H9 (cell line): ENCODE results near the gene OR8D2. TPM values are rescaled to one million over a fixed set of nuclear protein-coding genes. Genes with fewer than 3 reads are reported as not detected.
A peak's percentile ranks its signal among the peaks of the same experiment; 100 is the strongest.

ENCODE experiments used
- DNase-seq: peaks from one replicate; pipeline ENCODE4 v3.0.0-alpha.2; 2017
- H2AFZ ChIP-seq: one replicate; pipeline ENCODE4 v1.6.1; 2013; ENCODE audit warnings: mild to moderate bottlenecking, low read length, control low read depth, moderate library complexity
- H2AK5ac ChIP-seq: 2 replicates; pipeline ENCODE4 v1.6.1; 2013; ENCODE audit warnings: low read length, control low read depth, mixed read lengths; ENCODE audit not compliant: insufficient read length
- H2BK120ac ChIP-seq: one replicate; pipeline ENCODE4 v1.6.1; 2013; ENCODE audit warnings: low read depth, mild to moderate bottlenecking, low read length, control low read depth, inconsistent platforms; ENCODE audit not compliant: poor library complexity, severe bottlenecking
- H2BK12ac ChIP-seq: 2 replicates; pipeline ENCODE4 v1.6.1; 2013; ENCODE audit warnings: low read length, control low read depth, mixed read lengths, low read depth; ENCODE audit not compliant: insufficient read length
- H2BK15ac ChIP-seq: 2 replicates; pipeline ENCODE4 v1.6.1; 2013; ENCODE audit warnings: low read depth, low read length, control low read depth
- H2BK20ac ChIP-seq: one replicate; pipeline ENCODE4 v1.6.1; 2013; ENCODE audit warnings: low read depth, mild to moderate bottlenecking, low read length, control low read depth, inconsistent platforms; ENCODE audit not compliant: poor library complexity, severe bottlenecking
- H2BK5ac ChIP-seq: 2 replicates; pipeline ENCODE4 v1.6.1; 2013; ENCODE audit warnings: low read length, control low read depth, mixed read lengths; ENCODE audit not compliant: insufficient read length
- H3K14ac ChIP-seq: 2 replicates; pipeline ENCODE4 v1.6.1; 2013; ENCODE audit warnings: low read length, control low read depth; ENCODE audit not compliant: insufficient read depth
- H3K18ac ChIP-seq: 2 replicates; pipeline ENCODE4 v1.6.1; 2013; ENCODE audit warnings: low read depth, mild to moderate bottlenecking, mixed read lengths, low read length, control low read depth; ENCODE audit not compliant: insufficient read length
- H3K23ac ChIP-seq: 2 replicates; pipeline ENCODE4 v1.6.1; 2013; ENCODE audit warnings: low read length, control low read depth, mixed read lengths, low read depth; ENCODE audit not compliant: insufficient read length
- H3K23me2 ChIP-seq: 2 replicates; pipeline ENCODE4 v1.6.1; 2013; ENCODE audit warnings: low read depth, mild to moderate bottlenecking, mixed read lengths, low read length, control low read depth; ENCODE audit not compliant: insufficient read length, poor library complexity, severe bottlenecking
- H3K27ac ChIP-seq: 2 replicates; pipeline ENCODE4 v1.5.1; 2013; ENCODE audit warnings: low read length, control low read depth, mixed read lengths, low read depth; ENCODE audit not compliant: insufficient read length
- H3K27me3 ChIP-seq: 2 replicates; pipeline ENCODE4 v1.6.1; 2013; ENCODE audit warnings: low read length, control low read depth, inconsistent platforms; ENCODE audit not compliant: insufficient read depth
- H3K4ac ChIP-seq: 2 replicates; pipeline ENCODE4 v1.6.1; 2013; ENCODE audit warnings: low read depth, mild to moderate bottlenecking, control low read depth, inconsistent platforms, low read length, moderate library complexity
- H3K4me1 ChIP-seq: 2 replicates; pipeline ENCODE4 v1.6.1; 2013; ENCODE audit warnings: low read length, control low read depth, inconsistent platforms; ENCODE audit not compliant: insufficient read depth
- H3K4me2 ChIP-seq: 2 replicates; pipeline ENCODE4 v1.6.1; 2013; ENCODE audit warnings: low read length, control low read depth, mixed read lengths; ENCODE audit not compliant: insufficient read length, insufficient read depth
- H3K56ac ChIP-seq: 2 replicates; pipeline ENCODE4 v1.6.1; 2013; ENCODE audit warnings: low read depth, mild to moderate bottlenecking, mixed read lengths, low read length, control low read depth; ENCODE audit not compliant: insufficient read length
- H3K79me1 ChIP-seq: 2 replicates; pipeline ENCODE4 v1.6.1; 2013; ENCODE audit warnings: low read depth, mild to moderate bottlenecking, moderate library complexity, low read length, control low read depth, inconsistent platforms; ENCODE audit not compliant: insufficient read depth, poor library complexity, severe bottlenecking
- H3K79me2 ChIP-seq: 2 replicates; pipeline ENCODE4 v1.6.1; 2013; ENCODE audit warnings: low read length, control low read depth, inconsistent platforms; ENCODE audit not compliant: insufficient read depth
- H3K9ac ChIP-seq: 2 replicates; pipeline ENCODE4 v1.6.1; 2013; ENCODE audit warnings: low read length, control low read depth, mixed read lengths; ENCODE audit not compliant: insufficient read length; ENCODE audit errors: extremely low read depth
- H3K9me3 ChIP-seq: one replicate; pipeline ENCODE4 v1.6.1; 2013; ENCODE audit warnings: low read depth, low read length, inconsistent platforms; ENCODE audit not compliant: control insufficient read depth
- H3T11ph ChIP-seq: one replicate; pipeline ENCODE4 v1.6.1; 2013; ENCODE audit warnings: mild to moderate bottlenecking, low read length, control low read depth, inconsistent platforms
- H4K20me1 ChIP-seq: one replicate; pipeline ENCODE4 v1.6.1; 2013; ENCODE audit not compliant: control insufficient read depth, insufficient read length, insufficient read depth
- H4K5ac ChIP-seq: 2 replicates; pipeline ENCODE4 v1.6.1; 2013; ENCODE audit warnings: low read depth, mild to moderate bottlenecking, mixed read lengths, low read length, control low read depth; ENCODE audit not compliant: insufficient read length
- H4K8ac ChIP-seq: replicated peaks from 2 replicates; pipeline ENCODE4 v1.6.1; 2013; ENCODE audit warnings: low read length, control low read depth, mixed read lengths, low read depth; ENCODE audit not compliant: insufficient read length
- H4K91ac ChIP-seq: 2 replicates; pipeline ENCODE4 v1.6.1; 2013; ENCODE audit warnings: low read depth, mild to moderate bottlenecking, moderate library complexity, mixed read lengths, low read length, control low read depth; ENCODE audit not compliant: insufficient read length
- H3K27ac Mint-ChIP-seq, 3 experiments: 2 replicates in 2 of 3; 3 replicates in 1 of 3; pipeline ENCODE4 v1.8.0; 2020 to 2021; ENCODE audit warnings: mixed read lengths in 3 of 3, mild to moderate bottlenecking in 1 of 3, moderate library complexity in 1 of 3
- H3K27me3 Mint-ChIP-seq: 2 replicates; pipeline ENCODE4 v1.8.0; 2021; ENCODE audit warnings: low read depth, mild to moderate bottlenecking, moderate library complexity, mixed read lengths
- H3K36me3 Mint-ChIP-seq, 3 experiments: 2 replicates in 2 of 3; 3 replicates in 1 of 3; pipeline ENCODE4 v1.8.0; 2020 to 2021; ENCODE audit warnings: low read depth in 3 of 3, mixed read lengths in 3 of 3; ENCODE audit not compliant: insufficient read depth in 1 of 3
- H3K4me1 Mint-ChIP-seq, 2 experiments: 2 replicates each; pipeline ENCODE4 v1.8.0; 2020; ENCODE audit warnings: mixed read lengths in 2 of 2
- H3K4me3 Mint-ChIP-seq, 2 experiments: 2 replicates in 1 of 2; 3 replicates in 1 of 2; pipeline ENCODE4 v1.8.0; 2020 to 2021; ENCODE audit warnings: mild to moderate bottlenecking in 2 of 2, mixed read lengths in 2 of 2, moderate library complexity in 1 of 2
- H3K9me3 Mint-ChIP-seq, 2 experiments: 2 replicates in 1 of 2; 3 replicates in 1 of 2; pipeline ENCODE4 v1.8.0; 2020; ENCODE audit warnings: mild to moderate bottlenecking in 2 of 2, mixed read lengths in 2 of 2, moderate library complexity in 1 of 2
- WGBS: extraction: QIAGEN DNeasy Blood & Tissue Kit; methylation state at CpG from one replicate; pipeline ENCODE4 v1.1.7; 2013; ENCODE audit warnings: missing lambda C conversion rate, low lambda C conversion rate, mixed read lengths; ENCODE audit not compliant: insufficient read length; ENCODE audit errors: extremely low coverage; 5-methylcytosine and 5-hydroxymethylcytosine counted together
- total RNA-seq: library from RNA; stranded (reverse); gene quantifications from 2 replicates; pipeline ENCODE4 v1.2.1, GENCODE V29; 2021
- TF ChIP-seq, protein P1 (sequence below): fragments of 200-600 bp; sonication (generic); conservative IDR thresholded peaks from 3 replicates; pipeline ENCODE4 v1.8.0; 2021; ENCODE audit warnings: antibody characterized with exemption, mild to moderate bottlenecking

Gene OR8D2
- total RNA-seq, 1 experiment from 2014 or later, result not detected

GRCh38 chr11:124277804-124278203 is 42.2 kb downstream of the OR8D2 start:
- Histone ChIP-seq H4K20me1 (no peaks in the 10 kb centered on the region), H3K27me3 (no peaks in the 10 kb centered on the region), H4K5ac (no peak overlapping the region), H3K9ac (no peak overlapping the region), H3K56ac (no peak overlapping the region), H2BK120ac (no peak overlapping the region), H2AK5ac (no peak overlapping the region), H3K18ac (no peak overlapping the region), H3K9me3 (no peaks in the 10 kb centered on the region), H3T11ph (no peak overlapping the region), H3K79me1 (no peaks in the 10 kb centered on the region), H3K4ac (no peak overlapping the region), H3K23ac (no peak overlapping the region), H3K79me2 (no peaks in the 10 kb centered on the region), H3K14ac (no peak overlapping the region), H3K23me2 (no peaks in the 10 kb centered on the region), H4K91ac (no peak overlapping the region), H2BK20ac (no peak overlapping the region), H2BK12ac (no peak overlapping the region), H3K4me1 (peaks cover 3% of the 10 kb centered on the region; the same call in 1 of the 2 replicates), H2BK5ac (no peak overlapping the region), H3K27ac (no peak overlapping the region), H3K4me2 (no peak overlapping the region), H4K8ac (no peak overlapping the region), H2BK15ac (no peak overlapping the region), H2AFZ (no peak overlapping the region)
- Mint-ChIP-seq H3K9me3 (peaks cover 16 to 17% of the 10 kb centered on the region in 2 experiments; a peak in 3 of 5 replicates), H3K4me1 (peaks cover 14 to 15% of the 10 kb centered on the region in 2 experiments), H3K27ac (no peak overlapping the region), H3K27me3 (no peaks in the 10 kb centered on the region; the same call in 1 of the 2 replicates), H3K36me3 (peaks cover 0 to 12% (median under 1%) of the 10 kb centered on the region in 3 experiments; a peak in 5 of 7 replicates), H3K4me3 (no peak overlapping the region)
- peak; percentile 35 for DNase-seq
- no CpG with 5 or more reads among the region's 3 CpGs for WGBS
- TF ChIP-seq, protein P1, sequence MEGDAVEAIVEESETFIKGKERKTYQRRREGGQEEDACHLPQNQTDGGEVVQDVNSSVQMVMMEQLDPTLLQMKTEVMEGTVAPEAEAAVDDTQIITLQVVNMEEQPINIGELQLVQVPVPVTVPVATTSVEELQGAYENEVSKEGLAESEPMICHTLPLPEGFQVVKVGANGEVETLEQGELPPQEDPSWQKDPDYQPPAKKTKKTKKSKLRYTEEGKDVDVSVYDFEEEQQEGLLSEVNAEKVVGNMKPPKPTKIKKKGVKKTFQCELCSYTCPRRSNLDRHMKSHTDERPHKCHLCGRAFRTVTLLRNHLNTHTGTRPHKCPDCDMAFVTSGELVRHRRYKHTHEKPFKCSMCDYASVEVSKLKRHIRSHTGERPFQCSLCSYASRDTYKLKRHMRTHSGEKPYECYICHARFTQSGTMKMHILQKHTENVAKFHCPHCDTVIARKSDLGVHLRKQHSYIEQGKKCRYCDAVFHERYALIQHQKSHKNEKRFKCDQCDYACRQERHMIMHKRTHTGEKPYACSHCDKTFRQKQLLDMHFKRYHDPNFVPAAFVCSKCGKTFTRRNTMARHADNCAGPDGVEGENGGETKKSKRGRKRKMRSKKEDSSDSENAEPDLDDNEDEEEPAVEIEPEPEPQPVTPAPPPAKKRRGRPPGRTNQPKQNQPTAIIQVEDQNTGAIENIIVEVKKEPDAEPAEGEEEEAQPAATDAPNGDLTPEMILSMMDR, result peak; percentile 62
